Fibroblast of pulmonary artery (primary cell): ENCODE data around the gene SGTB.

Experiments
- DNase-seq: peaks from one replicate; pipeline ENCODE4 v3.0.0-alpha.2; 2010; ENCODE audit warnings: low read depth
- H3K4me3 ChIP-seq: replicated peaks from 2 replicates; pipeline ENCODE4 v1.5.1; 2011; ENCODE audit warnings: low read depth, mild to moderate bottlenecking, control low read depth, low read length, moderate library complexity
- CTCF ChIP-seq: IDR thresholded peaks from 2 replicates; pipeline ENCODE4 v1.5.1; 2011; ENCODE audit warnings: mild to moderate bottlenecking, control low read depth, low read length, inconsistent platforms; ENCODE audit errors: missing control alignments

Gene SGTB

GRCh38 chr5:65721050-65721719, 724 bp downstream of the SGTB start:
- peak; percentile 75 for DNase-seq
- peak overlapping the region; percentile 76 for H3K4me3 ChIP-seq
- TF ChIP-seq CTCF: no peak

GRCh38 chr5:65718576-65719310, 3.2 kb downstream of the SGTB start:
- TF ChIP-seq CTCF: no peak
- no peak for DNase-seq
- no peak overlapping the region for H3K4me3 ChIP-seq

GRCh38 chr5:65708145-65708544, 13.8 kb downstream of the SGTB start:
- peak; percentile 21 for DNase-seq
- H3K4me3 ChIP-seq: no peak overlapping the region
- TF ChIP-seq CTCF: no peak

GRCh38 chr5:65707663-65708062, 14.2 kb downstream of the SGTB start:
- DNase-seq: no peak
- TF ChIP-seq CTCF: no peak
- H3K4me3 ChIP-seq: no peak overlapping the region

- TF ChIP-seq CTCF: no peak
- no peak for DNase-seq
- no peak overlapping the region for H3K4me3 ChIP-seq
Measured at GRCh38 chr5:65704621-65705239, 17.2 kb downstream of the SGTB start.

- DNase-seq: no peak
- TF ChIP-seq CTCF: no peak
- H3K4me3 ChIP-seq: no peak overlapping the region
Measured at GRCh38 chr5:65702036-65702435, 19.9 kb downstream of the SGTB start.

GRCh38 chr5:65699338-65699737, 22.6 kb downstream of the SGTB start:
- H3K4me3 ChIP-seq: no peak overlapping the region
- no peak for TF ChIP-seq CTCF
- DNase-seq: no peak
